ENCODE data around the gene PPP1R3G. TPM values are rescaled to one million over a fixed set of nuclear protein-coding genes. Genes with fewer than 3 reads are reported as not detected.
A peak's percentile ranks its signal among the peaks of the same experiment; 100 is the strongest.

The PPP1R3G gene
- total and polyA plus RNA-seq, 3 experiments from 2014 or later, result not detected

DNA sequence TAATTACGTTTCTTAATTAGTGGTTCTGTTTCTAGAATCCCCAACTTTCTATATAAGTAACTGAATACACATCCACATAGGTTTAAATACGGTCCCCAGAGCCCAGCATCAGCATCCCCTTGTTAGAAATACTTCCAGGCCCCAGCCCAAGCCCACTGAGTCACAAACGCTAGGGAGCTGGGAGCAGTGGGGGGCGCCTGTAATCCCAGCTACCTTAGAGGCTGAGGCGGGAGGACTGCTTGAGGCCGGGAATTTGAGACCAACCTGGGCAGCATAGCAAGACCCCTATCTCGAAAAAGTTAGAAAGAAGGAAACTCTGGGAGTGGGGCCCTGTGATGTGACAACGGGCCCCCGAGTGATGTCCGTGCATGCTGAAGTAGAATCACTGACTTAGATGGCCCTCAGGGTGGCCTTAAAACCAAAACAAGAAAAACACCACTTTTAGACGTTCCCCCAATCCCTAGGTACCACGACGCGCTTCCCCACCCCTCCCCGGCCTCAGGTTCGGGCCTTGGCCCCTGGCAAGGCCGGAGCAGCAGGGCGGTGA, 1.3 kb upstream of the PPP1R3G start:
- Histone ChIP-seq H3K4me1 (ENCODE audit: insufficient read depth, low read length) (no peaks in the 10 kb centered on the region), H3K27ac (ENCODE audit: low read depth, low read length) (no peak overlapping the region), H3K9me3 (ENCODE audit: low read length) (no peaks in the 10 kb centered on the region), H3K27me3 (ENCODE audit: insufficient read depth, low read length, poor library complexity, severe bottlenecking) (no peaks in the 10 kb centered on the region), H3K36me3 (ENCODE audit: insufficient read depth, low read length) (no peaks in the 10 kb centered on the region), H3K4me3 (ENCODE audit: low read length) (no peak overlapping the region)
- H3K4me3 Mint-ChIP-seq, result peak overlapping the region in 2 of 7 donors; percentile 46 to 72
- ChIA-PET POLR2A (no interaction called here), CTCF (no interaction called here)
- peaks cover 29 to 53% of the 10 kb centered on the region in 2 donors for H3K27me3 Mint-ChIP-seq
- H3K36me3 Mint-ChIP-seq, result no peaks in the 10 kb centered on the region
- no peak for DNase-seq
- H3K4me1 Mint-ChIP-seq, result peaks cover 0 to 11% (median 2%) of the 10 kb centered on the region in 3 donors
- H3K9me3 Mint-ChIP-seq, result peaks cover 0 to 4% (median 0%) of the 10 kb centered on the region in 5 donors
- no peak overlapping the region for H3K27ac Mint-ChIP-seq

- Mint-ChIP-seq H3K36me3 (no peaks in the 10 kb centered on the region), H3K4me1 (peaks cover 0 to 11% (median 2%) of the 10 kb centered on the region in 3 donors), H3K27ac (no peak overlapping the region), H3K9me3 (peaks cover 0 to 2% (median 0%) of the 10 kb centered on the region in 5 donors), H3K4me3 (no peak overlapping the region), H3K27me3 (peaks cover 29 to 51% of the 10 kb centered on the region in 2 donors)
- Histone ChIP-seq H3K4me3 (ENCODE audit: low read length) (no peak overlapping the region), H3K27ac (ENCODE audit: low read depth, low read length) (peak overlapping the region; percentile 43), H3K36me3 (ENCODE audit: insufficient read depth, low read length) (no peaks in the 10 kb centered on the region), H3K27me3 (ENCODE audit: insufficient read depth, low read length, poor library complexity, severe bottlenecking) (no peaks in the 10 kb centered on the region), H3K9me3 (ENCODE audit: low read length) (no peaks in the 10 kb centered on the region), H3K4me1 (ENCODE audit: insufficient read depth, low read length) (no peaks in the 10 kb centered on the region)
- no peak for DNase-seq
- ChIA-PET POLR2A (no interaction called here), CTCF (no interaction called here)
Observed at GRCh38 chr6:5084360-5084780, 771 bp upstream of the PPP1R3G start.

- Mint-ChIP-seq H3K4me3 (no peak overlapping the region), H3K36me3 (no peaks in the 10 kb centered on the region), H3K27ac (no peak overlapping the region), H3K27me3 (peaks cover 33 to 54% of the 10 kb centered on the region in 2 donors), H3K9me3 (peaks cover 0 to 2% (median 0%) of the 10 kb centered on the region in 5 donors), H3K4me1 (peaks cover 0 to 11% (median 2%) of the 10 kb centered on the region in 3 donors)
- Histone ChIP-seq H3K4me1 (ENCODE audit: insufficient read depth, low read length) (no peaks in the 10 kb centered on the region), H3K27me3 (ENCODE audit: insufficient read depth, low read length, poor library complexity, severe bottlenecking) (no peaks in the 10 kb centered on the region), H3K4me3 (ENCODE audit: low read length) (no peak overlapping the region), H3K36me3 (ENCODE audit: insufficient read depth, low read length) (no peaks in the 10 kb centered on the region), H3K9me3 (ENCODE audit: low read length) (no peaks in the 10 kb centered on the region), H3K27ac (ENCODE audit: low read depth, low read length) (no peak overlapping the region)
- CTCF ChIA-PET, result no interaction called here
- POLR2A ChIA-PET, result no interaction called here
- no peak for DNase-seq
Observed at GRCh38 chr6:5085648-5086293, 630 bp downstream of the PPP1R3G start.

DNA sequence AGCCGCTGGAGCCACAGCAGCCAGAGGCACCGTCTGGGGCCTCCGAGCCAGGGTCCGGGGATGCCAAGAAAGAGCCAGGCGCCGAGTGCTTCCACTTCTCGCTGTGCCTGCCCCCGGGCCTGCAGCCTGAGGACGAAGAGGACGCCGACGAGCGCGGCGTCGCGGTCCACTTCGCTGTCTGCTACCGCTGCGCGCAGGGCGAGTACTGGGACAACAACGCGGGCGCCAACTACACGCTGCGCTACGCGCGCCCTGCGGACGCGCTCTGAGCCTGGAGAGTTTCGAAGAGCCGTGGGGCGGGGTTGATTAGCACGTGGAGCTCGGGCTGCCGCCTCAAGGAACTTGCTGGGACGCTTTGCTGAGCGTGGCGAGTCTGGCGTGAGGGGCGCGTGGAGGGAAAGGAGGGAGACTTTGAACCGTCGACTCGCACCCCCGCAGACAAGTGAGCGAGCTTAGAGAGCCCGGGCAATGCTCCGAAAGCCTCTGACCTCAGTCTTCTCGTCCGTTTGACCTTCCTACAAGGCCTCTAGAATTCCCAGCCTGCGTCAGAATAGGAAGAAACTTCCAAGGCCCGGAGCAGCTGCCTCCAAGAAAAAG, 1.3 kb downstream of the PPP1R3G start:
- Histone ChIP-seq H3K4me3 (ENCODE audit: low read length) (no peak overlapping the region), H3K27me3 (ENCODE audit: insufficient read depth, low read length, poor library complexity, severe bottlenecking) (no peaks in the 10 kb centered on the region), H3K36me3 (ENCODE audit: insufficient read depth, low read length) (no peaks in the 10 kb centered on the region), H3K27ac (ENCODE audit: low read depth, low read length) (no peak overlapping the region), H3K4me1 (ENCODE audit: insufficient read depth, low read length) (no peaks in the 10 kb centered on the region), H3K9me3 (ENCODE audit: low read length) (no peaks in the 10 kb centered on the region)
- H3K9me3 Mint-ChIP-seq, result peaks cover 0 to 2% (median 0%) of the 10 kb centered on the region in 5 donors
- peaks cover 33 to 58% of the 10 kb centered on the region in 2 donors for H3K27me3 Mint-ChIP-seq
- CTCF ChIA-PET, result no interaction called here
- no peak overlapping the region for H3K27ac Mint-ChIP-seq
- no peaks in the 10 kb centered on the region for H3K36me3 Mint-ChIP-seq
- DNase-seq, result no peak
- no peak overlapping the region for H3K4me3 Mint-ChIP-seq
- peaks cover 0 to 11% (median 2%) of the 10 kb centered on the region in 3 donors for H3K4me1 Mint-ChIP-seq
- POLR2A ChIA-PET, result no interaction called here

GRCh38 chr6:5087389-5087788, 2.2 kb downstream of the PPP1R3G start:
- no peak overlapping the region for H3K27ac Mint-ChIP-seq
- DNase-seq, result no peak
- Histone ChIP-seq H3K27ac (ENCODE audit: low read depth, low read length) (no peak overlapping the region), H3K36me3 (ENCODE audit: insufficient read depth, low read length) (no peaks in the 10 kb centered on the region), H3K4me3 (ENCODE audit: low read length) (no peak overlapping the region), H3K9me3 (ENCODE audit: low read length) (no peaks in the 10 kb centered on the region), H3K4me1 (ENCODE audit: insufficient read depth, low read length) (no peaks in the 10 kb centered on the region), H3K27me3 (ENCODE audit: insufficient read depth, low read length, poor library complexity, severe bottlenecking) (no peaks in the 10 kb centered on the region)
- H3K4me1 Mint-ChIP-seq, result peaks cover 0 to 11% (median 2%) of the 10 kb centered on the region in 3 donors
- H3K36me3 Mint-ChIP-seq, result no peaks in the 10 kb centered on the region
- H3K27me3 Mint-ChIP-seq, result peaks cover 30 to 62% of the 10 kb centered on the region in 2 donors
- H3K9me3 Mint-ChIP-seq, result peaks cover 0 to 2% (median 0%) of the 10 kb centered on the region in 5 donors
- ChIA-PET POLR2A (no interaction called here), CTCF (no interaction called here)
- no peak overlapping the region for H3K4me3 Mint-ChIP-seq

DNA sequence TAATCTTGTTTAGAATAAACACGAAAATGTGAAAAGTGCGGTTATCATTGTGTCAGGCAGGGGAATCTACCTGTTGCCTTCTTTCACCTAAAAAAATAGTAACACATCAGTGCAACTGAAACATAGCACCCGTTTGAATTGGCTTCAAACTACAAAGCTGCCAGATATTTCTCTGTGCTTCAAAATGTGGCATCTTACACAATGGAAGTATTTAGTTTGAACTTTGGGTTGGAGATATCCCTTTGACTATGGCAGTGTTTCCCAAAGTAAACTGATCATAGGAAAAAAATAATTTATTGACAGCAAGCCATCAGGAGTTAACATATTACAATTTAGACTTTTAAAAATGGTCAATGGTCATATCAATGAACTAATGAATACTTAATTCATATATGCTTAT, 3.6 kb downstream of the PPP1R3G start:
- Mint-ChIP-seq H3K27ac (no peak overlapping the region), H3K36me3 (no peaks in the 10 kb centered on the region), H3K27me3 (peaks cover 23 to 56% of the 10 kb centered on the region in 2 donors), H3K4me3 (no peak overlapping the region), H3K4me1 (peaks cover 0 to 8% (median under 1%) of the 10 kb centered on the region in 3 donors), H3K9me3 (peaks cover 0 to 2% (median 0%) of the 10 kb centered on the region in 5 donors)
- Histone ChIP-seq H3K4me3 (ENCODE audit: low read length) (no peak overlapping the region), H3K9me3 (ENCODE audit: low read length) (no peaks in the 10 kb centered on the region), H3K4me1 (ENCODE audit: insufficient read depth, low read length) (no peaks in the 10 kb centered on the region), H3K36me3 (ENCODE audit: insufficient read depth, low read length) (no peaks in the 10 kb centered on the region), H3K27ac (ENCODE audit: low read depth, low read length) (no peak overlapping the region), H3K27me3 (ENCODE audit: insufficient read depth, low read length, poor library complexity, severe bottlenecking) (no peaks in the 10 kb centered on the region)
- POLR2A ChIA-PET, result no interaction called here
- DNase-seq, result no peak
- CTCF ChIA-PET, result no interaction called here

DNA sequence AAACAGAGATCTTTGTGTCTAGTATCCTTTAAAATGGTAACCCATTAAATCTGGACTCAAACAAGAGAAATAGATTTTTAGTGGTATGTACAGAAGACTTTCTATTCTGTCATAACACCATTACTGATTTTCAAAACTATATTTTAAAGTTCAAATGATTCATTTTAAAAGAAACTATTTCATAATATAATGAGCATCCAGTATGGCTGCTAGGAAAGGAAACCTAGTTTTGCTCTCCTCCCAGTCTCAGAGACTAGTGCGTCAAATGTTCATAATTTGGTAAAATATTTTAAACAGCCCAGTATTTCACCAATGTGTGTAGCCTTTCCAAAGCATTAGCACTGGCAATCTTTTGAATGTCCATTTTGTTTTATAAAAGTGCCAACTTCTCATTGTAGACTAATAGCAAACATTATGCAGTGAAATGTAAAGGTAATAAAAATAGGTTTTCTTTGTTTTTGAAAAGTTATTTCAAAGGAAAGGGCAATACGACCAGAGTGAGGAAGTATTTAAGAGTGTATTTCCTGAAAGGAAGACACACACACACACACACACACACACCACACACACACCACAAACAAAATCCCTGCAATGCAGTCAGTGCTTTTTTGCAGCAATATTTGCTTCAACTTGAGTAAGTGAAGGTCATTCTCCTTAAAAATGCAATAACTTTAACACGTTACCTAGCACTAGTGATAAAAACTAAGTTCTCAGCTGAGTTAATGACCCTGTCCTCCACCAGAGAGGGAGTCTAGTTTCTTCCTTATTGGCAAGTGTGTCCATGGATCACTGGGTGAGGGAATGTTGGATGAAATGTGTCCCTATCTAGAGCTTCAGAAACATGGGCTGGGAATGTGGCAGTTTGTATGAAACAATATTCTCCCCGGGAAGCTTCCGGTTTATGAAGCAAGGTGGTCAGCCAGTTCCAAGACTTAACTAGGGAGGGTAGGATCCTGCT, 4.6 kb downstream of the PPP1R3G start:
- Histone ChIP-seq H3K36me3 (ENCODE audit: insufficient read depth, low read length) (no peaks in the 10 kb centered on the region), H3K9me3 (ENCODE audit: low read length) (no peaks in the 10 kb centered on the region), H3K4me3 (ENCODE audit: low read length) (no peak overlapping the region), H3K4me1 (ENCODE audit: insufficient read depth, low read length) (no peaks in the 10 kb centered on the region), H3K27me3 (ENCODE audit: insufficient read depth, low read length, poor library complexity, severe bottlenecking) (no peaks in the 10 kb centered on the region), H3K27ac (ENCODE audit: low read depth, low read length) (no peak overlapping the region)
- H3K36me3 Mint-ChIP-seq, result no peaks in the 10 kb centered on the region
- H3K4me1 Mint-ChIP-seq, result peaks cover 0 to 2% (median 0%) of the 10 kb centered on the region in 3 donors
- H3K9me3 Mint-ChIP-seq, result peaks cover 0 to 2% (median 0%) of the 10 kb centered on the region in 5 donors
- no peak overlapping the region for H3K27ac Mint-ChIP-seq
- peaks cover 22 to 57% of the 10 kb centered on the region in 2 donors for H3K27me3 Mint-ChIP-seq
- no peak overlapping the region for H3K4me3 Mint-ChIP-seq
- POLR2A ChIA-PET, result no interaction called here
- CTCF ChIA-PET, result no interaction called here
- DNase-seq, result no peak
